PC-9 (cell line): ENCODE data around the gene PPP1R18.

ENCODE experiments used
- CTCF ChIP-seq: fragments of 200-600 bp; sonication (generic); conservative IDR thresholded peaks from 2 replicates; pipeline ENCODE4 v1.6.1; 2017; ENCODE audit warnings: mixed run types, antibody characterized with exemption, mild to moderate bottlenecking, moderate library complexity
- EZH2 ChIP-seq: fragments of 200-600 bp; sonication (generic); IDR thresholded peaks from 2 replicates; pipeline ENCODE4 v1.8.0; 2017; ENCODE audit warnings: antibody characterized with exemption, low read depth

- TF ChIP-seq CTCF (no peak), EZH2 (no peak)
These were observed 4.0 kb downstream of the PPP1R18 start for GRCh38 chr6:30682143-30683117.
